HG03196 (cell line): ENCODE measurements around the gene CCNQ.

Experiments
- ATAC-seq: cut with Tn5 transposase; IDR thresholded peaks from one replicate; pipeline ENCODE4 v1.9.1; 2021; ENCODE audit not compliant: unreplicated experiment

Gene CCNQ

GRCh38 chrX:153576239-153576870 is 22.6 kb downstream of the CCNQ start:
- no peak for ATAC-seq

GRCh38 chrX:153573984-153574383 is 25.0 kb downstream of the CCNQ start:
- no peak for ATAC-seq

- no peak for ATAC-seq
These were observed 26.3 kb downstream of the CCNQ start for GRCh38 chrX:153572601-153573000.

- ATAC-seq = no peak
These were observed 27.4 kb downstream of the CCNQ start for GRCh38 chrX:153571534-153571908.

GRCh38 chrX:153569475-153569874 is 29.5 kb downstream of the CCNQ start:
- no peak for ATAC-seq

GRCh38 chrX:153568451-153569011 is 30.4 kb downstream of the CCNQ start:
- no peak for ATAC-seq

- no peak for ATAC-seq
These were observed 32.9 kb downstream of the CCNQ start for GRCh38 chrX:153565996-153566580.

GRCh38 chrX:153564047-153564606 is 34.8 kb downstream of the CCNQ start:
- no peak for ATAC-seq

- ATAC-seq = no peak
These were observed 36.4 kb downstream of the CCNQ start for GRCh38 chrX:153562546-153562945.

- no peak for ATAC-seq
These were observed 37.6 kb downstream of the CCNQ start for GRCh38 chrX:153561337-153561736.

GRCh38 chrX:153560466-153560865 is 38.5 kb downstream of the CCNQ start:
- ATAC-seq = no peak

GRCh38 chrX:153560000-153560399 is 38.9 kb downstream of the CCNQ start:
- ATAC-seq = no peak

GRCh38 chrX:153557618-153558355 is 41.2 kb downstream of the CCNQ start:
- ATAC-seq = no peak

- no peak for ATAC-seq
These were observed 42.2 kb downstream of the CCNQ start for GRCh38 chrX:153556767-153557166.

- no peak for ATAC-seq
These were observed 44.3 kb downstream of the CCNQ start for GRCh38 chrX:153554519-153555167.

GRCh38 chrX:153551135-153551534 is 47.8 kb downstream of the CCNQ start:
- ATAC-seq = no peak

- no peak for ATAC-seq
These were observed 49.1 kb downstream of the CCNQ start for GRCh38 chrX:153549807-153550206.

GRCh38 chrX:153549231-153549630 is 49.7 kb downstream of the CCNQ start:
- no peak for ATAC-seq

- ATAC-seq = no peak
These were observed 51.7 kb downstream of the CCNQ start for GRCh38 chrX:153547195-153547594.

- ATAC-seq = no peak
These were observed 52.6 kb downstream of the CCNQ start for GRCh38 chrX:153546386-153546785.

GRCh38 chrX:153544727-153545126 is 54.2 kb downstream of the CCNQ start:
- no peak for ATAC-seq
